Fibroblast of pulmonary artery (primary cell): ENCODE results near the gene MIS18A.

Experiments
- DNase-seq: peaks from one replicate; pipeline ENCODE4 v3.0.0-alpha.2; 2010; ENCODE audit warnings: low read depth
- H3K4me3 ChIP-seq: replicated peaks from 2 replicates; pipeline ENCODE4 v1.5.1; 2011; ENCODE audit warnings: low read depth, mild to moderate bottlenecking, control low read depth, low read length, moderate library complexity
- TF ChIP-seq, protein P1 (sequence below): IDR thresholded peaks from 2 replicates; pipeline ENCODE4 v1.5.1; 2011; ENCODE audit warnings: mild to moderate bottlenecking, control low read depth, low read length, inconsistent platforms; ENCODE audit errors: missing control alignments

Gene MIS18A

DNA sequence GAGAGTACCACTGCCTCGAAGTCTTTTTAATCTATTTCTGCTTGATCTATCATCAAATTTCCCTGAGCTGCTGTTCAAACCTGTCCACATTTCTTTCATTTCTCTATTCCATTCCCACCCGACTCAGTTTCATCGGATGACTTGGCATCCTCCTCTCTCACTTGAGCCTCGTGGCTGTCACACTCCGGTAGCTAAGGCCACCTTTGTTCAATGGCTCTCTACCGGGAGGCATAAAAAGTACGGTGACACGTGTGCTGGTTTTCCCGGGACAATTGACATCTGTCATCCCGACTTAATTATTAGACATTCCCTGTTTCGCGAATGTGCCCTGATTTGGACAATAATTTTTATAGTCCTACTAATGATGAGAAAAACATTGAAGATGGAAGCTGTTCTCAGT is 22.6 kb downstream of the MIS18A start:
- no peak for DNase-seq
- H3K4me3 ChIP-seq = no peak overlapping the region
- TF ChIP-seq, protein P1, sequence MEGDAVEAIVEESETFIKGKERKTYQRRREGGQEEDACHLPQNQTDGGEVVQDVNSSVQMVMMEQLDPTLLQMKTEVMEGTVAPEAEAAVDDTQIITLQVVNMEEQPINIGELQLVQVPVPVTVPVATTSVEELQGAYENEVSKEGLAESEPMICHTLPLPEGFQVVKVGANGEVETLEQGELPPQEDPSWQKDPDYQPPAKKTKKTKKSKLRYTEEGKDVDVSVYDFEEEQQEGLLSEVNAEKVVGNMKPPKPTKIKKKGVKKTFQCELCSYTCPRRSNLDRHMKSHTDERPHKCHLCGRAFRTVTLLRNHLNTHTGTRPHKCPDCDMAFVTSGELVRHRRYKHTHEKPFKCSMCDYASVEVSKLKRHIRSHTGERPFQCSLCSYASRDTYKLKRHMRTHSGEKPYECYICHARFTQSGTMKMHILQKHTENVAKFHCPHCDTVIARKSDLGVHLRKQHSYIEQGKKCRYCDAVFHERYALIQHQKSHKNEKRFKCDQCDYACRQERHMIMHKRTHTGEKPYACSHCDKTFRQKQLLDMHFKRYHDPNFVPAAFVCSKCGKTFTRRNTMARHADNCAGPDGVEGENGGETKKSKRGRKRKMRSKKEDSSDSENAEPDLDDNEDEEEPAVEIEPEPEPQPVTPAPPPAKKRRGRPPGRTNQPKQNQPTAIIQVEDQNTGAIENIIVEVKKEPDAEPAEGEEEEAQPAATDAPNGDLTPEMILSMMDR = no peak

DNA sequence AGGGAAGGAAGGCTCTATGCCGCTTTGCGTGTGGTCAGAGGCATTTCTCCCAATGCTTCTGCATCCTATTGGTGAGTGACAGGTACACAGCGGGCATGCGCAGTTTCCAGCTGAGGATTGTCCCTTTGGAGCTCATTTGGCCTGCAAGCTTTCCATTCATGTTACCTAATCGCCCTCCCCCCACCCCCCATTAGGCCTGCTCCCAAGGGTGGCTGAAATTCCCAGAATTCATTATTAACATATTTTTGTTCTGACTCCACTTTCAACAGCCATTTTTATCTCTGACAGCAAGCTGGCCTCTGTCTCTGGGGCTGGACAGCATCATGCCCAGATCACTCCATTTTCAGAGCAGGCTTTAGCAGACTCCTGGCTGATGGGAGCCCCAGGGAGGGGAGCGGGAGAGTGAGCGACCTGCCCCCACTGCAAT is 25.6 kb downstream of the MIS18A start:
- TF ChIP-seq, protein P1 = no peak
- peak; percentile 72 for DNase-seq
- H3K4me3 ChIP-seq = no peak overlapping the region

GRCh38 chr21:32252136-32252535 is 26.7 kb downstream of the MIS18A start:
- TF ChIP-seq, protein P1 = no peak
- DNase-seq = no peak

DNA sequence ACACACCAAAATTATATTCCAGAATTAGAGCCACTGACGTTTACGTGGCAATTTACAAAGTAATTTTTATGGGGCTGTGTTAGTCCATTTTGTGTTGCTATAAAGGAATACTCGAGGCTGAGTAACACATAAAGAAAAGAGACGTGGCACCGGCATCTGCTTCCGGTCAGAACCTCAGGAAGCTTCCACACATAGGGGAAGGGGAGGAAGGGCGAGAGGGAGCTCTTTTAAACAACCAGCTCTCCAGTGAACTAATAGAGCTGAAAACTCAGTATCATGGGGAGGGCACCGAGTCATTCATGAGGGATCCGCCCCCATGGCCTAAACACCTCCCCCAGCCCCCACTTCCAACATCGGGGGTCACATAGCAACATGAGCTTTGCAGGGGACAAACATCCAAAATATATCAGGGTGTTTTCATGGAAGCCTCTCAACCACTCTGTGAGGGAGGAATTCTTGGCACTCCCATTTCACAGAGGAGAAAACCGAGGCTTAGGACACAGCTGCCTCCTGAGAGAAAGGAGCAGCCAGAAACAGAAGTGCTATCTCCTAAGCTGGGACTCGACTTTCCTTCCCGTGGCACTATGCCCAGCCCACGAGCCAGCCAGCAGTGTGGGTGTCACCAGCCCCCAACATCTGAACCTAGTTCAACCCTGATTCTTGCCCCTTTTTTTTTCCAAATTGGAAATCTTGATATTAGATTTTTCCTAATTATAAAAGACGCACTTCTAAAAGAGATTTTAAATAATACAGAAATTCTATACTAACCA is 29.2 kb downstream of the MIS18A start:
- no peak for DNase-seq
- H3K4me3 ChIP-seq = no peak overlapping the region
- TF ChIP-seq, protein P1 = no peak

More at GRCh38 chr21:32252136-32252535, 26.7 kb downstream of the MIS18A start:
- H3K4me3 ChIP-seq = no peak overlapping the region

DNA sequence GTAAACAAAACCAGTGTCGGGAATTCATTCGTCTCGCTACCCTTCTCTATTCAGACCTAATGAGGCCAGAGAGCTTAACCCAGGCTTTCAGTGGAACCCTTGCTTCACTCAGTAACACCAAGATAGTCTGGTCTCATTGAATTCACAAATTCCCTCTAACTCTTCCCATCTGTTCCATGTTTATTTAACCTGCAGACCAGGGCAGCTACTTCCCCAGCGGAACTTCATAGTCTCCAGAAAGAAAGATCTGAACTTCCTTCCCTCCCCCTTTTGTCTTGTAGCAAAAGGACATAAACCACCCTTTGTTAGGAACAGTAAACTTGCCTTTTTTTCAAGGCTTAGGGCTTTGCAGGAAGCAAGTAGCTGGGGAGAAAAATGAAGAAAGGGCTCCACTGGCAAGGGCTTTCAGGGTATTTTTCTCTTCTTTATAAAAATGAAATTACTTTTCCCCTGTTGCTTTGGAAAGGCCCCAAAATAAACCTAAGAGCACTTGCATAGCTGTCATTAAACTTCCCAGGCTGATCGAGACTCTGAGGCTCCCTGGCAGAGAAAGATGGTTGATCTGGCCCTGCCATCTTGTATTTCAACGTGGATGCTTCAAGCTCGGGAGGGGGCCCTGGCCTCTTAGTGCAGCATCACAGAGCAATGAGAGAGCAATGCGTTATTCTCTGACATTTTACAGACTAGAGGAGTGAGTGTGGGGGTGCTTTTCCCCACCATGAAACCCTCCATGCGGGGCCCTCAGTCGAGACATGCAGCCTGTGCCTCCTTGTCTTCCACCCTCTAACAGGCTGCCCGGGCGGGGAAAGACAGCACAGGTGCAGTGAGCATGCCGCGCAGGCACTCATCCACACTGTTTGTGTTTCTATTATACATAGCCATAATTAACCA is 30.0 kb downstream of the MIS18A start:
- DNase-seq = no peak
- TF ChIP-seq, protein P1 = no peak
- H3K4me3 ChIP-seq = no peak overlapping the region

GRCh38 chr21:32246571-32247140 is 32.2 kb downstream of the MIS18A start:
- no peak overlapping the region for H3K4me3 ChIP-seq
- TF ChIP-seq, protein P1 = no peak
- no peak for DNase-seq
